Stimulated activated CD8-positive, alpha-beta memory T cell treated with anti-CD3 and anti-CD28 coated beads, Interleukin-7, amount 100 ng/mL, for 1 hour (primary cell): Measurements from ENCODE around the gene KAT6B.

Experiments used
- DNase-seq, 2 donors: peaks; one replicate each; pipeline ENCODE4 v3.0.0-alpha.2; 2020; ENCODE audit warnings: low read depth in 2 of 2

Gene KAT6B

DNA sequence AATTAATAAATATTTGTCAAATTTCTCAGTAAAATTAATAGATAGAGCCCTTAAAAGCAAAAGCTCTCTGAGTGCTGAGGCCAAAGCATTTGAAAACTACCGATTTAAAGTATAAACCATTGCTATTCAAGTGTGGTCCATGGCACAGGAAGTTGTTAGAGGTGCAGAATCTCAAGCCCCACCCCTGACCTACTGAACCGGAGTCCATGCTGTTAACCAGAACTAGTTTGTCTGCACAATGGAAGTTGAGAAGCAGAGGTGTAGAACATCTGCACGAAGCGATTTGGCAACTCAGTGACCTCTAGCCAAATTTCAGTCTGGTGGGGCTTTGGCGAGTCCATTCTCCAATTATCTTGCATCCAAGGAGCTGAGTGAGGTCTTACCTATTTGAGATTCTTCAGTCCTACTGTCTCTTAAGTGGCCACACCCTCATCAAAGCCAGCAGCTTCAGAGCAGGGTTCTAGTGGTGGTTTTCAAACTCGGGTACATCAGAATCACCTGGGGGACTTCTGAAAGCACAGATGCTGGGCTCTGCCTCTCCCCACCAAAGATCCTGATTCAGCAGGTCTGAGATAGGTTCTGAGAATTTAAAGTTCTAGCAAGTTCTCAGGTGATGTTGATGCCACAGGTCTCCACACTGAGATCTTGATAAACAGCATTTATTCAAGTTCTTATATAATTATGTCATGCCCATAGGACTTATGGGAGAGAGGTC is 188.3 kb downstream of the KAT6B start:
- no peak for DNase-seq

DNA sequence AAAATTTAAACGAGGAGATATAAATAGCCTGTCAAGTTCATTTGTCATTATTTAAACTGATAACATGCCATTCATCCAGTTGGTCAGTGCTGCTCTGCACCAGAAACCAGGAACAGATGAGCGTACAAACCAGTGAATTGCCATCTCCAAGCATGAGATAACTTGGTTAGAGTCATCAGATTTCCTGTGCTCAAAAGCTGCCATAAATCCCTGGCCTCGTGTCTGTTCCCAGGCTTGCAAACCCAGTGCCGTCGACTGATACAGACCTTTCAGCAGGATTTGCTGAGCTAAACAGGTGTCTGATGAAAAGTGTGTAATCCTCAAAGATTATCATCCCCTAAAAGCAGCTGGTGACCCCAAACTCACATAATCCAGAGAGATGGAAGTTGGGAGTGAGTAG is 189.0 kb downstream of the KAT6B start:
- DNase-seq, result no peak

GRCh38 chr10:75016325-75016724 is 189.9 kb downstream of the KAT6B start:
- no peak for DNase-seq

- no peak for DNase-seq
Measured at GRCh38 chr10:75018251-75018650, 191.9 kb downstream of the KAT6B start.

GRCh38 chr10:75018686-75019307 is 192.4 kb downstream of the KAT6B start:
- no peak for DNase-seq

DNA sequence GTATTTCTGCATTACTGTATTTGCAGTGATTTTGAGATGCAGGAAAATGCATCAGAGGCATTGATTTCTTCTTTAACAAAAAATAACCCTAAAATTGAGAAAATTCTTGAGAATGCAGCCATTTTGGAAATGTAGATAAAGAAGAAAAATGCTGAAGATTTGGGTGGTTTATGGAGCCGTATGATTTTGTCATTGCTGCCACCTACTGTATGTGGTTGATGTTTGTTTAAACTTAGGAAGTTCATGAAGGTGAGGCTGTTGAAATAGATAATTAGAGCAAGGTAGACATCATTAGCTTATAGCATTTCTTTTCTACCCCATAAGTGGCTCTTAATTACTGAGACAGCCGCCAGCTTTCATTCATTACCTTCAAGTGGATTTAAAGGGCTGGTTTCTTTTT is 193.0 kb downstream of the KAT6B start:
- DNase-seq, result no peak

DNA sequence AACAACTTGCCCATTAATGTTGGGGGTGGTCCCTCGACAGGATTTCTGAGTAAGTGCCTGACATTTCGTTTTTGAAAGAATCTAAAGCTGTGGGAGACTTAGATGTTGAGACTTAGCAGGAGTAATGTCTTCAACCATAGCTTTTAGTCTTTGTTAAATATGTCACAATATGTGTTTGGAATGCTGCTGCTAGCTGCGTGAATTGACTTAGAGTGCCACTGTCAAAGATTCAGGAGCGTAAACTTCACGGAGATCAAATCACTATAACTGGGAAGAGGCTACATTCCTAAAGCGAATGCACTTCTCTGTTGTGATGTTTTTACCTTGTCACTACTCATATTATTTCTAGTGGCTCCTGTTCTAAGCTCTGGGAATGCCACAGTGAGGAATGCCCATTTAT is 193.8 kb downstream of the KAT6B start:
- no peak for DNase-seq

- no peak for DNase-seq
Measured at GRCh38 chr10:75021379-75022249, 195.2 kb downstream of the KAT6B start.

DNA sequence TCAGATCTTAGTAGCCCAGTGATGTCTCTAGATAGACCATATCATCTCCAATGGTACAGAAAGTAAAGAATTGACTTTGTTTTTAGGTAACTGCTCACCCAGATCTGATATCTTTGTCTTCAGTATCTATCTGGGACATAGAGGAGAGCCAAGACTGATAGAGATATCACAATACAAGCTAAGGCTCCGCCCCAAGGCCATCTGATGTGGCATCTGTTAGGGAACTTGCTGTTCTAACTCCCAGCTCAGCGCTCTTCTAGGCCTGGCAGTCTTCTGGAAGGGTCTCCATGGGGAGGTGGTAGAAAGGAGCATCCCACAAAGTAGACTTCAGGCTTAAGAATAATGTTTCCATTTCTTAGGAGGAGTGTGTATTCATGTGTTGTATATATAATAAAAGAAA is 196.7 kb downstream of the KAT6B start:
- DNase-seq, result no peak

- no peak for DNase-seq
Measured at GRCh38 chr10:75024971-75025523, 198.6 kb downstream of the KAT6B start.

GRCh38 chr10:75028049-75028448 is 201.6 kb downstream of the KAT6B start:
- DNase-seq, result no peak

DNA sequence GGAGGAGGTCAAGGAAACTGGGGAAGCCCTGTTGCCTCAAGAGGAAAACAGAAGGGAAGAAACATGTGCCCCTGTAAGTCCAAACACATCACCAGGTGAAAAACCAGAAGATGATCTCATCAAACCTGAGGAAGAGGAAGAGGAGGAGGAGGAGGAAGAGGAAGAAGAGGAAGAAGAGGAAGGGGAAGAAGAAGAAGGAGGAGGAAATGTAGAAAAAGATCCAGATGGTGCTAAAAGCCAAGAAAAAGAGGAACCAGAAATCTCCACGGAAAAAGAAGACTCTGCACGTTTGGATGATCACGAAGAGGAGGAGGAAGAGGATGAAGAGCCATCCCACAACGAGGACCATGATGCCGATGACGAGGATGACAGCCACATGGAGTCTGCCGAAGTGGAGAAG is 202.3 kb downstream of the KAT6B start:
- DNase-seq, result no peak

DNA sequence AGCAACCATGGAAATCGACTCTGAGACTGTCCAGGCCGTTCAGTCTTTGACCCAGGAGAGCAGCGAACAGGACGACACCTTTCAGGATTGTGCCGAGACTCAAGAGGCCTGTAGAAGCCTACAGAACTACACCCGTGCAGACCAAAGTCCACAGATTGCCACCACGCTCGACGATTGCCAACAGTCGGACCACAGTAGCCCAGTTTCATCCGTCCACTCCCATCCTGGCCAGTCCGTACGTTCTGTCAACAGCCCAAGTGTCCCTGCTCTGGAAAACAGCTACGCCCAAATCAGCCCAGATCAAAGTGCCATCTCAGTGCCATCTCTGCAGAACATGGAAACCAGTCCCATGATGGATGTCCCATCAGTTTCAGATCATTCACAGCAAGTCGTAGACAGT is 203.0 kb downstream of the KAT6B start:
- DNase-seq, result no peak

GRCh38 chr10:75029857-75030256 is 203.5 kb downstream of the KAT6B start:
- no peak for DNase-seq

GRCh38 chr10:75030371-75030770 is 204.0 kb downstream of the KAT6B start:
- DNase-seq, result no peak

- DNase-seq, result no peak
Measured at GRCh38 chr10:75032119-75032518, 205.7 kb downstream of the KAT6B start.

- no peak for DNase-seq
Measured at GRCh38 chr10:75032813-75033212, 206.4 kb downstream of the KAT6B start.

DNA sequence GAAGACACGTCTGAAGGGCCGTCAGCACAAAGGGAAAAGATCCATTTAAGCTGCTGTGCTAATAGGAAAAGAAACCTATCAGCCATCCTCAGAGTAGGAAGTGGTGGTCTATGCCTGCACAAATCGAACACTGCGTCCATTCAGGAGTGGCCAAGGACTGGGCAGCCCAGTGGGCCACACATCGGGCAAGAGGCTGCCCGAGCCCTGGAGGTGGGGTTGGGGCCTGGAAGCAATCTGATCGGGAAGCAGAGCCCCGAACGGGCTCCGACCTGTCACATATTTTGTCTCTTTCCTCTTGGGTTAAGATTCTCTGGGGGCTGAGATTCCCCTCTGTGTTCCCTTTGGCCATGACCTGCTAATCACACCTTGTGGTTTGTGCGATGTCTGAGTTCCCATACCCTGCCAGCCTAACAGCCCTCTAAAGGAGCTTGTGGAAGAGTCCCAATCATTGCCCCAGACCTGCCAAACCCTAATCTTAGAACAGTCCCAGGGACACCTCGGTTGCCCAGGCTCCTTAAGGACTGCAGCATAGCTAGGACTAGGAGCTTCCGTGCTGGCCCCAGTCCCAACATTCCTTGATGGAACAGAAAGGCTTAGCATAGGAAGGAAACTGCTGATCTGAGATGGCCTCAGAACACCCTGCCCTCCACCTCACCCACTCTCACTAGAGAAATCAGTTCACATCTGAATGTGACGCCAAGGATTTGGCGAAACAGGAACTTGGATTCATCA is 207.2 kb downstream of the KAT6B start:
- no peak for DNase-seq

- no peak for DNase-seq
Measured at GRCh38 chr10:75034131-75034512, 207.7 kb downstream of the KAT6B start.

- no peak for DNase-seq
Measured at GRCh38 chr10:75034714-75035258, 208.4 kb downstream of the KAT6B start.

GRCh38 chr10:75035975-75036708 is 209.7 kb downstream of the KAT6B start:
- no peak for DNase-seq
